GM21576 (cell line): Measurements from ENCODE around the gene CAMSAP3.

Source experiments
- ATAC-seq: cut with Tn5 transposase; IDR thresholded peaks from one replicate; pipeline ENCODE4 v1.9.1; 2021; ENCODE audit warnings: mild to moderate bottlenecking, moderate library complexity; ENCODE audit not compliant: unreplicated experiment

CAMSAP3 gene

DNA sequence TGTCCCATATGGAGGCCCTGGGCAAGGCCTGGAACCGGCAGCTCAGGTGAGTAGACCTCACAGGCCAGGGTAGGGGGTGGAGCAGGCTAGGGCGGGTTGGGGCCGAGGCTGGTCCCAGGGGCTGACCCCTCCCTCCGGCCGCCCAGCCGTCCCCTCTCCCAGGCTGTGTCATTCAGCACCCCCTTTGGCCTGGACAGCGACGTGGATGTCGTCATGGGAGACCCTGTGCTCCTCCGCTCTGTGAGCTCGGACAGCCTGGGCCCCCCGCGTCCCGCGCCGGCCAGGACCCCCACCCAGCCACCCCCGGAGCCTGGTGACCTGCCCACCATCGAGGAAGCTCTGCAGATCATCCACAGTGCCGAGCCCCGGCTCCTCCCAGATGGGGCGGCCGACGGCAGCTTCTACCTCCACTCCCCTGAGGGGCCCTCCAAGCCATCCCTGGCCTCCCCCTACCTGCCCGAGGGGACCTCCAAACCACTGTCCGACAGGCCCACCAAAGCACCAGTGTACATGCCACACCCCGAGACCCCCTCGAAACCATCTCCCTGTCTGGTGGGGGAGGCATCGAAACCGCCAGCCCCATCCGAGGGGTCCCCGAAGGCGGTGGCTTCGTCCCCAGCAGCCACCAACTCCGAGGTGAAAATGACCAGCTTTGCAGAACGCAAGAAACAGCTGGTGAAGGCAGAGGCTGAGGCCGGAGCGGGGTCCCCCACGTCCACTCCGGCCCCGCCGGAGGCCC is 16.0 kb downstream of the CAMSAP3 start:
- ATAC-seq: no peak

DNA sequence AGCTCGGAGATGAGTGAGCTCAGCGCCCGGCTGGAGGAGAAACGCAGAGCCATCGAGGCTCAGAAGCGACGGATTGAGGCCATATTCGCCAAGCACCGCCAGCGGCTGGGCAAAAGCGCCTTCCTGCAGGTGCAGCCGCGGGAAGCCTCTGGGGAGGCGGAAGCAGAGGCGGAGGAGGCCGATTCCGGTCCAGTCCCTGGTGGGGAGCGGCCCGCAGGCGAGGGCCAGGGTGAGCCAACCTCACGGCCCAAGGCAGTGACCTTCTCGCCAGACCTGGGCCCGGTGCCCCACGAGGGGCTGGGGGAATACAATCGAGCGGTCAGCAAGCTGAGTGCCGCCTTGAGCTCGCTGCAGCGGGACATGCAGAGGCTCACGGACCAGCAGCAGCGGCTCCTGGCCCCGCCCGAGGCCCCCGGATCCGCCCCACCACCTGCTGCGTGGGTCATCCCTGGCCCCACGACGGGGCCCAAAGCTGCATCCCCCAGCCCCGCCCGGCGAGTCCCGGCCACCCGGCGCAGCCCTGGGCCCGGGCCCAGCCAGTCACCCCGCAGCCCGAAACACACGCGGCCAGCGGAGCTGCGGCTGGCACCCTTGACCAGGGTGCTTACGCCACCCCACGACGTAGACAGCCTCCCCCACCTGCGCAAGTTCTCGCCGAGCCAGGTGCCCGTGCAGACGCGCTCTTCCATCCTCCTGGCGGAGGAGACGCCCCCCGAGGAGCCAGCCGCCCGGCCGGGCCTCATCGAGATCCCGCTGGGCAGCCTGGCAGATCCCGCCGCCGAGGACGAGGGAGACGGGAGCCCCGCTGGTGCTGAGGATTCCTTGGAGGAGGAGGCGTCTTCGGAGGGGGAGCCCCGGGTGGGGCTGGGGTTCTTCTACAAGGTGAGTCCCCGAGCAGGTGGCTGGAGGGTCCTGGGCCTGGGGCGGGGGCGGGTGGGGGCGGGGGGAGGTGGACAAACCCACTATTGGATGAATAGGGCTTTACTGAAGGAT is 16.9 kb downstream of the CAMSAP3 start:
- no peak for ATAC-seq

DNA sequence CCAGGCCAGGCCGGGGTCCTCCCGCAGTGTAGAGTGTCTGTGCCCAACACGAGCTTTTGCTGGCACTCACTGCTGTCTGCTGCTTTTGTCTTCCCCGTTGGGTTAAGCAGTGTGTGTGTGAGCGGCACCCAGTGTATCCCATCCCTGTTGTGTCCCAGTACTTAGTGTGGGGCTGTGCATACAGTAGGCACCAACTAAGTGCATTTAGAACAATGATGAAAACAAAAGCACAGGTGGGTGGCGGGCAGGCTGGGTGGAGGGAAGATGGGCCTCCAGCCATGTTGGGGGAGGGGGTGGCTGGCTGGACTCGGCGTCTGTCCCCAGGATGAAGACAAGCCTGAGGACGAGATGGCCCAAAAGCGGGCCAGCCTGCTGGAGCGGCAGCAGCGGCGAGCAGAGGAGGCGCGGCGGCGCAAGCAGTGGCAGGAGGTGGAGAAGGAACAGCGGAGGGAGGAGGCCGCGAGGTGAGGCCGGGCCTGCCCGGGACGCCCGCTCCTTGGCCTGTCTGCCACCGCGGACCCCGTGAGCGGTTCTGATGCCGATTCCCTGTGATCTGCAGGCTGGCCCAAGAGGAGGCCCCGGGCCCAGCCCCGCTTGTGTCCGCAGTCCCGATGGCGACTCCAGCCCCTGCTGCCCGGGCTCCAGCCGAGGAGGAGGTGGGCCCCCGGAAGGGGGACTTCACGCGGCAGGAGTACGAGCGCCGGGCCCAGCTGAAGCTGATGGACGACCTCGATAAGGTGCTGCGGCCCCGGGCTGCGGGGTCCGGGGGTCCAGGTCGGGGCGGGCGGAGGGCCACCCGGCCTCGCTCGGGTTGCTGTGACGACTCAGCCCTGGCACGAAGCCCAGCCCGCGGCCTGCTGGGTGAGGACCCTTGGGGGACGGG is 19.4 kb downstream of the CAMSAP3 start:
- ATAC-seq: no peak

DNA sequence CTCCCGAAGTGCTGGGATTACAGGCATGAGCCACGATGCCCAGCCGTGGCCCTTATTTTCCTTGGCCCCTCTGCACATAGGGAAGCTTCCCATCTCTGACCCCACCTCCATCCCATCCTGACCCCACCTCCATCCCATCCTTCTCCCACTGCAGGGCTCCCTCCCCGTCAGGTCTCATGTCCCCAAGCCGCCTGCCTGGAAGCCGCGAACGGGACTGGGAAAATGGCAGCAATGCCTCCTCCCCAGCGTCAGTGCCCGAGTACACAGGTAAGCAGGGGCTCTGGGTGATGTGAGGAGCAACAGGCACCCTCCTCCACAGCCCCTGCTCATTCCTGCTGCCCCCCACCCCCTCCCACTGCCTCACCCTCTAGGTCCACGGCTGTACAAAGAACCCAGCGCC is 21.5 kb downstream of the CAMSAP3 start:
- no peak for ATAC-seq

DNA sequence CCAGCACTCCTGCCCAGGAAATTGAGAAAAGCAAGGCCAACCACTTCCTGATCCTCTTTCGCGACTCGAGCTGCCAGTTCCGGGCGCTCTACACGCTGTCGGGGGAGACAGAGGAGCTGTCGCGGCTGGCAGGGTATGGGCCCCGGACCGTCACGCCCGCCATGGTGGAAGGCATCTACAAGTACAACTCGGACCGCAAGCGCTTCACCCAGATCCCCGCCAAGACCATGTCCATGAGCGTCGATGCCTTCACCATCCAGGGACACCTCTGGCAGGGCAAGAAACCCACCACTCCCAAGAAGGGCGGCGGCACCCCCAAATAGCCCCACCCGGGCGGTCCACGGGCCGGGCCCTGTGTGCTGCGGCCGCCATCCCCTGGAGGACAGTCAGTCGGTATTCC is 22.1 kb downstream of the CAMSAP3 start:
- ATAC-seq: no peak

DNA sequence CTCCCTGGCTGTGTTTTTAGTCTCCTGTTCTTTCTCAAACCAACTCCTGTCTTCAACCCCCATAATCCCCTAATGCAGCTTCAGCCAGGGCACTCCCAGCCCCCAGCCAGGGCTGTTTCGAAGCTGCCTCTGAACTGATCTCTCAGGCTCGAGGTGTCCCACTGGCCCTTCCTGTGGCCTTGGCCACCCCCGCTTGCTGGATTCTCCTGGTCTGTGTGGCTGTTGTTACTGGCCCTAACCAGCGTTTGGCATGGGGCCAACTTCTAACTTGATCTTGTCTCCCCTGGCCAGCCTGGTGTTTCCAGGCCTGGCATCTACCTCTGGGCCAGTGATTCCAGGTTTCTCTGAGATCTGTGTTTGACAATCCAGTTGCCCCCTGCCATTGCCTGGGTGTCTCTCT is 22.7 kb downstream of the CAMSAP3 start:
- ATAC-seq: no peak

DNA sequence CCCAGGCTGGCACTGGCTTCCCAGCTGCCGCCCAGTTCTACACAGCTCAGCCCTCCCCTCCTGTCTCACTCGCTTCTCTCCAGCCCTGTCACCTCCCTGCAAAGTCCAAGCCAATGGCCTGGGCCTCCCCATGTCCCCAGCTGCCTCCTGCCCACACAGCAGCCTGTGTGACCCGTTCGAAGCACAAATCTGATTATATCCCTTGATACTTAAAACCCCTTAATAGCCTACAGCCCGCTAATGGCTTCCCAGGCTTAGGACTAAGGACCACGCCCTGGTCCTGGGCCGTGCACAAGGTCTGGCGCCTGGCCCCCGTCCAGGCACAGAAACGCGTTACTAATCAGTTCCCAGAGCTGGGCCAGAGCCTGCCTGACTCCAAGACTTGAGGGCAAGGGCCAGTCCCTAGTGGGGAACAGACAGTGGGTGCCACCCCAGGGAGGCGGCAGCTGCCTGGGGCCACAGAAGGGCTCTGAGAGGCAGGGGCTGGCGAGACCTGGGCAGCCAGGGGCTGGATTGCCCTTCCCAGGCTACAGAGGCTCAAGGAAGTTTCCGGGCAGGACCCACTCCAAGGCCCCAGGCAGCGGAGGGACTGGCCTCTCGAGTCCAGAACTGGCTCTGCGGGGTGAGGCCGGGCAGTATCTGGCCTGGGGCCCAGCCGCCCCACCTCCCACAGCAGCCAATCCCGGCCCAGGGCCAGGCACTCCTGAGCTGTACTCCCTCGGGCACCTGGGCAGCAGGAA is 23.3 kb downstream of the CAMSAP3 start:
- no peak for ATAC-seq

DNA sequence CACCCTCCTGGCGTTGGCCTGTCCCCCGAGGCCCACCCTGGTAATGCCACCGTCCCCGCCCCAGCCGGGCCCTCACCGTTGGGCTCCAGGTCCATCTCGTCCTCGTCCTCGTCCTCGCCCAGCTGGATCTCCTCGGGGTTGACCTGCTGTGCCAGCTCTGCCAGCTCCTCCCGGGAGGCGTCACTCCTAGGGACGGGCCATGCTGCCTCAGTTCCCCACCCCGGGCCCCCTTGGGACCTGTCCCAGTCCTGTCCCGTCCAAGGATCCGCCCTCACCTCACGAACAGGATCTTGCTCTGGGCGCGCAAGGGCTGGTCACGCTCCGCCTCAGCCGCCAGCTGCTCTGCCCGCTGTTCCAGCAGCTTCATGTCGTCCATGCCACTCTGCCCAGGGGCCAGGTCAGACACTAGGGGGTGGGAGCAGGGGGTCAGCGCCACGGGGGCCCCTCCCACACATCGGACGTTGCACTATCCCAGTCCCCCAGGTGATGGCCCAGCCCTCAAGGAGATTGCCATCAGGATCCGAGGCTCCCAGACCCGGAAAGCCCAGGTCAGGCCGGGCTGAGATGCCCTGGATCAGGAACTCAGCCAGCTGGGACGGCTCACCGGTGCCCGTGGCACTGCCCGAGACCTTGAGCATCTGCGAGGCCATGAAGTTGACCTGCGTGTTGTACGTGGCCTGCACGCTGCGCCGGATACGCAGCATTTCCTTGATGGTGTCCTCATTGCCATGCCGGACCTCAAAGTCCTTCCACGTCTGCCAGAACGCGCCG is 24.2 kb downstream of the CAMSAP3 start:
- no peak for ATAC-seq

DNA sequence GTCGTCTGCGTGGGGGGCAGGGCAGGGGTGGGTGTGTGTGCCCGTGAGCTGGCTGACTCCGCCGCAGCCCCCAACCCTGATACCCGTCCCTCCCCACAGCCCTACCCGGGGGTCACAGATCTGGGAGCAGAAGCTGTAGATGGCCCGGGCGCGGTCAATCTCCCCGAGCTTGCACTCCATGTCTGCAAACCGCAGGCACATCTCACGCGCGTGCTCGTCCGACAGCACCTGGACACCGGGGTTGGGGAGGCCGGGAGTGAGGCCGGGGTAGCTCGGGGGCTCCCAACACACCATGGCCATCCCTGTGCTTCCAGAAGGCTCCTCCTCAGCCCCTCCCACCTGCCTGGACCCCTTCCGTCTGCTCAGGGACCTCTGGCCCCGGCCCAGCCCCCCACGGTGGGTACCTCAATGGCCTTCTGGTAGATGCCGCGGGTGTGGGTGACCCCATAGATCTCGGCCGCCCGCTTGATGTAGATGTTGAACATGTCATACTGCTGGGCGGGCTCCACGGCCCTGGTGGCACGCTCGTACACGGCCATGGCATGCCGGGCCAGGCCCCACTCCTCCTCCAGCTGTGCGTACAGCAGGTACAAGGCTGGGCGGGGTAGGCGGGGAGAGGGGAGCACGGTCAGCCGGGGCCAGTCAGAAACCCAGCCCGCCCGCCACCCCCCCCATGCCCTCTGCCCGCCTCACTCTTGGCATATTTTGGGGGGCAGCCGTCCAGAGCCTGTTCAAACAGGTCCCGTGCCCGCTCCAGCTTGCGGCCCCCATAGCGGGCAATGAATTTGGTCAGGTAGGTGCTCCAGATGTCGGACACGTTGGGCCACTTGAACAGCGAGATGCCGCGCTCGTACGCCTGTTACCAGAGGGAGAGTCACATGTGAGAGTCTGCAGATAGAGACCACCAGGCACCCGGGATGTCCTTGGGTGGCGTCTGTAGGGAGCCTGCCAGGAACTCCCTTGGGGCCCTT is 25.1 kb downstream of the CAMSAP3 start:
- no peak for ATAC-seq

DNA sequence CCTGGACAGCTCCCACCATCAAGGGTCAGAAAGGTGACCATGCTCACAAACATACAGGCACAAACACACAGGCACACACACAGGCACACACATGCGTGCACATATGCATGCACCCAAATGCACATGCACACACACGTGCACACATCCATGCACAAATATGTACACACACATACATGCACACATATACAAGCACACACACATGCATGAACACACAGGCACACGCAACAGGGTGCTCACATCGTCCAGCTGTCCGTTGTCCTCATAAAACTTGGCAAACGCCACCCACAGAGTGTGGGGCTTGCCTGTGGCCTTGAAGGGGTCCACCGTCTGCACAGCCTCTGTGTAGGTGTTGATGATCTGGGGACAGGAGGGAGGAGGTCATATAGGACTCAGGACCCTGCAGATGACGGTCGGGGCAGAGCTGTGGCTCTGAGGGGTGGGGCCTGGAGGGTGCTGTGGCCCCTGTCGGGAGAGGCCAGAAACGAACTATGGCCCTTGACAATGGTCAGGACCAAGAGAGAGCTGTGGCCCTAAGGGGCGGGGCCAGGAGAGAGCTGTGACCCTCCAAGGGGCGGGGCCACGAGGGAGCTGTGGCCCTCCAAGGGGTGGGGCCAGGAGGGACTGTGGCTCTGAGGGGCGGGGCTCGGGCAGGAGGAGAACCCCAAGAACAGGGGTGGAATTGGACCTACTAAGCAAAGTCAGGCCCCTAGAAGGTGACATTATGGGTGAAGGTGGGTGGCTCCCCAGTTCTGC is 27.4 kb downstream of the CAMSAP3 start:
- ATAC-seq: no peak

DNA sequence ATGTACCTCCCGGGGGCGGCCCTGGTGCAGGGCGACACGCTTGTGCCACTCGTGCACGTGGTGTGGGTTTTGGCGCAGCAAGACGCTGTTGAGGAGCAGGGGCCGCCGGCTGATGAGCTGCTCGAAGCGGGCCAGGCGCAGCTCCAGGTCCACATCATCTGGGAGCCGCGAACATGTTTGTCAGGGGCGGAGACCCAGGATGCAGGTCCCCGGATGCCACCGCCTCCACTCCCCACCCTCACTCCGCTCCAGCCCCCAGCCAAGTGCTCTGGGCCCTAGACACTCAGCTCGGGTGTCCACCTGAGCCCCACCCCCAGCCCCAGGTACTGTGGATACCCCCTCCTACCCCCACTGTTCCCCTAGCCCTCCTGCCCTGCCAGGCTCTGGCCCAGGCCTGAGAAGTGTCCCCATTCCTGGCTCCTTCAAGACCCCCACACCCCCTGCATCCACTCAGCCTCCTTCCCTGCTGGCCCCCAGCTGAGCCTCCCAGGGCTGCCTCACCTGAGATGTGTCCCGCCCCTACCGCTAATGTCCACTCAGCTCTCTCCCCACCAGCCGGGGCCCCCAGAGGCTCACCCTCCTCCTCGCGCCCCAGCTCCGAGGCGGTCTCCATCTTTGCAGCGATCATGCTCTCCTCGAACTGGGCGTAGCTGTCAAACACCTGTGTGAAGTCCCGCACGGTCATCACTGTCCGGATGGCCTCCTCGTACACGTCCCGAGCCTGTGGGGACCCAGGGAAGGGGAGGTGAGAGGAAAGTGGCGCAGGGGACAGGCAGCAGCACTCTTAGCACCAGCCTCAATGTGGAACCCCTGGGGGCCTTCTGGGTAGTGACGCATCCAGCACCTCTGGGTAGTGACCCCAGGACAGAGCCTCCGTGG is 28.3 kb downstream of the CAMSAP3 start:
- no peak for ATAC-seq

DNA sequence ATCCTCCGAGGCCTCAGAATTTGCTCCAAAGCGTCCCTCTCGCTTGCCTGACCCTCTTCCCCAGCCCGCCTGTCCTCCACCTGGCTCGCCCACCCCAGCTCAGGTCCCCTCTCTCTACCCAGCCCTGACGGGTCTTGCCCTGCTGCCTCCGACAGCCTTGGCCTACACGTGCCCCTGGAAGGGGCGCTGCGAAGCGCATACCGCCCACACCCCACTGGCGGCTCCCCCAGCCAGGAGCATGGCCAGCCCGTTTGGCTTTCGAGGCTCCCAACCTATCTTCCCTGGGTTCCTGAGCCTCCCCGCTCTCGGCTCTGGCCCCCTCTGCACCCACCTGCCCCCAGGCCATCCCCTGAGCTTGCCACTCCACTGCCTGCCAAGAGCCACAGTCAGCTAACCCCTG is 29.1 kb downstream of the CAMSAP3 start:
- no peak for ATAC-seq

DNA sequence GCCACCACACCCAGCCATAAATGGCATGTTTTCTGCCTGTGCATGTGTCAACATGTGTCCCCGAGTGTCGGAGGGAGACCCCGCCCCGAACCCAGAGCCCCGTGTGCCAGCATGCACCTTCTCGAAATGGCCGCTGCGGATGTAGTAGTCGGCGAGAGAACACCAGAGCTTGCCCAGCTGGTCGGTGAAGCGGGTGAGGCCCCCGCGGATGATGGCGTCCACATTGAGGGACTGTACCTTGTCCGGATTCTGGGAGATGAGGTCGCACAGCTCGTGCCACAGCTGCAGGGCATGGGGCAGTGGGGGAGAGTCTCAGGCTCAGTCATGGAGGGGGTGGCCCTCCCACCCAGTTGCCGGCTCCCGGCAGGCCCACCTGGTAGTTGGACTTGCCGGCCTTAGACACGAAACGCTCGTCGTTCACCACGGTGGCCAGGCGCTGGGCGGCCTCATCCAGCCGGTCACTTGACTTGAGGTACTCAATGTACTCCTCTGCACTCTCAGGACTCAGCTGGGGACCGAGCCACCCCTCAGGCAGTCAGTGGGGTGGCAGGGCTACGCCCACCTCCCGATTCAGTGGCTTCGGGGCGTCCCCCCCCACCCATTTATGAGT is 30.2 kb downstream of the CAMSAP3 start:
- no peak for ATAC-seq

DNA sequence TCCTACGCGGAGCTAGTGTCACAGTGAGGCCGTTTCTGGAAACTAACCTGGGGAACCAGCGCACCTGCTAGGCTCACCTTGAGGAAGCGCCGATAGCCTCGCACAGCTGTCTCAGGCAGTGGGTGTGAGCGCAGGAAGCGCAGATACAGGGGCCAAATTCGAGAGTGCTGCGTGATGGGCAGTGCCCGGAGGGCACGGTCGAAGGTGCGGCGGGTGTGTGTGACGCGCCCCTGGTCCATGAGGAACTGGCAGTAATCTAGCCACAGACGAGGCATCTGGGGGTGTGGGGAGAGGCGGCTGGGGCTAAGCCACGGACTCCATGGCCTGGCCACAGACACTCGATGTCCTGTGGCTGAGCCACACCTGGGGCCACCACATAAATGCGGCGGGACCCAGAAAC is 31.5 kb downstream of the CAMSAP3 start:
- ATAC-seq: no peak

DNA sequence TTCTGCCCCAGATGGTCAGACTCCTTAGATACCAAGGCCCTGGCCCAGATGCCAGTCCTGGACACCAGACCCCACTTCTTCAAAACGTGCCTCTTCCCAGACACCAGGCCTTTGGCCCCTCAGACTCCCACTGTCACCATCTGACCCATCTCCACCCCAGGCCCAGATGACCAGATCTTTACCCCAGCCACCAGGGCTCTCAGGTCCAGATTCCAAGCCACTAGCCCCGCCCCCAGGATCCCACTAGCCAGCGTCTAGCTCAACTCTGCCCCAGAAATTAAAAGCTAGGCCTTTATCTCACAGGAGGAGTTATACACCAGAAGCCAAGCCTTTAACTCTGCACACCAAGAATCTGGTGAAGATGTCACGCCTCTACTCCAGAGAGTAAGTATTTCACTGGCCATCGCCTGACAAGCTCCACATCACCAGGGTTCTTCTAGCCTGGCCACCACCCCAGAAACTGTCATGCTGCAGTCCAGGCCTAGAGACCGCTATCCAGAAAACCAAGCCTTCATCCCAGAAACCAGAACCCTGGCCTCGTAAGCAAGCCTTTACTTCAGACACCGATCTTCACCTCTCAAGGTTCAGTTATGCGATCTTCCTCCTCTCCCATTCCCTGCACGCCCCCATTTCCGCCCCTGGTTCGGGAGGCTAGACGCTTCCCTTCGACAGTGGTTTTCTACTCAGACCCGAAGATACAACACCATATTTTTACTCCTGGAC is 33.1 kb downstream of the CAMSAP3 start:
- no peak for ATAC-seq
